A673 (cell line): ENCODE data around the gene TCERG1L. TPM values are rescaled to one million over a fixed set of nuclear protein-coding genes. Genes with fewer than 3 reads are reported as not detected.

Experiments used
- BruUV-seq: library from RNA; stranded (reverse); fragments of 400-500 nt; replicated peaks from 2 replicates; lab custom pipeline; 2021; lab: Mats Ljungman, UMichigan
- CTCF ChIA-PET: fragments of 300-600 bp; sonication (Branson Sonifier 250); formaldehyde crosslinking; loops from one replicate; lab custom pipeline; 2022; ENCODE audit warnings: antibody characterized with exemption; lab: Charles Lee
- POLR2A ChIA-PET: fragments of 300-600 bp; sonication (Branson Sonifier 250); formaldehyde crosslinking; loops from one replicate; lab custom pipeline; 2022; ENCODE audit warnings: antibody characterized with exemption; ENCODE audit not compliant: low non-redundant PET; lab: Charles Lee
- DNase-seq: peaks from one replicate; pipeline ENCODE4 v3.0.0-alpha.2; 2015; ENCODE audit warnings: low spot score
- H3K27ac ChIP-seq: fragments of 200-600 bp; sonication (generic); 2 replicates; pipeline ENCODE4 v1.5.1; 2016; ENCODE audit warnings: mixed run types, low read depth, mild to moderate bottlenecking, mixed read lengths, antibody characterized with exemption, low read length; ENCODE audit not compliant: poor library complexity, severe bottlenecking
- H3K27me3 ChIP-seq: fragments of 200-600 bp; sonication (generic); replicated peaks from 2 replicates; pipeline ENCODE4 v1.6.1; 2017; ENCODE audit warnings: mixed run types, low read depth, mild to moderate bottlenecking, mixed read lengths, antibody characterized with exemption, low read length; ENCODE audit not compliant: insufficient read depth, poor library complexity
- H3K36me3 ChIP-seq: fragments of 200-600 bp; sonication (generic); 2 replicates; pipeline ENCODE4 v1.6.1; 2016; ENCODE audit warnings: mixed run types, mild to moderate bottlenecking, mixed read lengths, antibody characterized with exemption, low read length; ENCODE audit not compliant: insufficient read depth, poor library complexity, severe bottlenecking
- H3K4me1 ChIP-seq: fragments of 200-600 bp; sonication (generic); 2 replicates; pipeline ENCODE4 v1.6.1; 2017; ENCODE audit warnings: mixed run types, mild to moderate bottlenecking, mixed read lengths, antibody characterized with exemption, low read length; ENCODE audit not compliant: insufficient read depth, poor library complexity, severe bottlenecking
- H3K4me3 ChIP-seq: fragments of 200-600 bp; sonication (generic); 2 replicates; pipeline ENCODE4 v1.5.1; 2016; ENCODE audit warnings: low read depth, mixed run types, mild to moderate bottlenecking, mixed read lengths, low read length; ENCODE audit not compliant: poor library complexity, severe bottlenecking
- H3K9me3 ChIP-seq: fragments of 200-600 bp; sonication (generic); 2 replicates; pipeline ENCODE4 v1.6.1; 2016; ENCODE audit warnings: mixed run types, low read depth, mild to moderate bottlenecking, mixed read lengths, antibody characterized with exemption, low read length; ENCODE audit not compliant: poor library complexity, severe bottlenecking
- CTCF ChIP-seq: fragments of 300-800, 200-600 bp; sonication (generic); conservative IDR thresholded peaks from 2 replicates; pipeline ENCODE4 v1.5.1; 2017; ENCODE audit warnings: low read depth, mild to moderate bottlenecking, antibody characterized with exemption, low read length, moderate library complexity, mixed read lengths
- EZH2 ChIP-seq: fragments of 200-600 bp; sonication (generic); IDR thresholded peaks from 2 replicates; pipeline ENCODE4 v1.6.1; 2017; ENCODE audit warnings: borderline replicate concordance, low read depth, mild to moderate bottlenecking, mixed read lengths, antibody characterized with exemption, low read length; ENCODE audit not compliant: poor library complexity, severe bottlenecking
- intact Hi-C: fragments of 100-400 bp; cut with micrococcal nuclease; formaldehyde crosslinking; loops from one replicate; pipeline ENCODE4 v1.10.0; 2022; ENCODE audit not compliant: unreplicated experiment
- total RNA-seq: library from RNA; stranded (reverse); gene quantifications from 2 replicates; pipeline ENCODE4 v1.2.3, GENCODE V29; 2021

The TCERG1L gene
- total RNA-seq, 1 experiment from 2014 or later: 16.3 TPM

DNA sequence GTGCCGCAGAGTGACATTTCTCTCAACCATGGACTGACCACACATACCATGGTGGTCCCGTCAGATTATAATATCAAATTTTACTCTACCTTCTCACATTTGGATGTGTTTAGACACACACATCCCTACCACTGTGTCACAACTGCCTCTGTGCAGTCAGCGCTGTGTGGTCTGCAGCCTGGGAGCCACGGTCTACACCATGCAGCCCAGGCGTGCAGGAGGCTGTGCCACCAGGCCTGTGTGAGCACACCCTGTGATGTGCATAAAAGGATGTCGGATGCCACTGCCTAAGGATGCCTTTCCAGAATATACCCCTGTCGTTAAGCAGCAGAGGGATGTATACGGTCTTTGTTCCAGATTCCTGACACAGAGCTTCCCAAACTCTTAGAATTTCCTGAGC lies 150.4 kb downstream of the TCERG1L start:
- no peak for DNase-seq
- peaks cover 9% of the 10 kb centered on the region for H3K4me1 ChIP-seq
- H3K27ac ChIP-seq: no peak overlapping the region
- no peaks in the 10 kb centered on the region for H3K9me3 ChIP-seq
- intact Hi-C loops: no loop called here
- ChIA-PET POLR2A (no interaction called here), CTCF (no interaction called here)
- no peak overlapping the region for H3K4me3 ChIP-seq
- BruUV-seq: no TSS peak
- TF ChIP-seq EZH2 (no peak), CTCF (no peak)
- H3K36me3 ChIP-seq: no peaks in the 10 kb centered on the region
- H3K27me3 ChIP-seq: no peaks in the 10 kb centered on the region

GRCh38 chr10:131160219-131160875 lies 151.2 kb downstream of the TCERG1L start:
- Histone ChIP-seq H3K27me3 (no peaks in the 10 kb centered on the region), H3K36me3 (no peaks in the 10 kb centered on the region), H3K4me1 (peaks cover 2% of the 10 kb centered on the region), H3K9me3 (no peaks in the 10 kb centered on the region), H3K27ac (no peak overlapping the region), H3K4me3 (no peak overlapping the region)
- CTCF ChIA-PET: no interaction called here
- no TSS peak for BruUV-seq
- intact Hi-C loops: no loop called here
- no peak for DNase-seq
- POLR2A ChIA-PET: no interaction called here
- no peak for TF ChIP-seq EZH2
- no peak for TF ChIP-seq CTCF

DNA sequence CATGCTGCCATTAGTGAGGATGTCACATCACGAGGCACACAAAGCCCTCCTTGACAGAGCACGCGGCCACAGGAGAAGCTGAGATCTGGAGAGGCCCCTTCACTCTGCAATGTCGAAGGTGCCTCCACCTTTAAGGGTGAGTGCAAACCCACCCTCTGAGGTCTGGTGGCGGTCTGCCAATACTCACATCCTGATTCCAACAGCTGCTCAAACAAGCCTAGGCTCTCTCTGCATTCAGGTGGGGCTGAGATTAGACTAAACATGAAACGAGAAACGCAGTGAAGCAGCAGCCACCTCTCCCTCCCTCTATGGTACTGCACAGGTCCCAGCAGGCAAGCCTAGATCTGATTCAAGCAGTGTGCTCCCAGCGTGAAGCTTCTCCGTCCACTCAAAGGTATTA lies 151.8 kb downstream of the TCERG1L start:
- Histone ChIP-seq H3K36me3 (no peaks in the 10 kb centered on the region), H3K4me1 (no peaks in the 10 kb centered on the region), H3K27me3 (no peaks in the 10 kb centered on the region), H3K4me3 (no peak overlapping the region), H3K9me3 (no peaks in the 10 kb centered on the region), H3K27ac (no peak overlapping the region)
- intact Hi-C loops: no loop called here
- ChIA-PET CTCF (no interaction called here), POLR2A (no interaction called here)
- TF ChIP-seq CTCF: no peak
- TF ChIP-seq EZH2: no peak
- no TSS peak for BruUV-seq
- no peak for DNase-seq
